HG03469 (cell line): Measurements from ENCODE around the gene TXNDC12.
"Not testable (repeated sequence)": the region's sequence is repeated elsewhere in the genome, so short reads cannot be mapped to it uniquely, and the experiment has no call there.

Source experiments
- ATAC-seq: cut with Tn5 transposase; IDR thresholded peaks from one replicate; pipeline ENCODE4 v1.9.1; 2021; ENCODE audit warnings: mild to moderate bottlenecking, moderate library complexity, moderate number of reproducible peaks; ENCODE audit not compliant: unreplicated experiment

TXNDC12 gene

GRCh38 chr1:52055066-52055865 lies at the start of gene TXNDC12:
Gene TXNDC12, minus strand, starts transcription at chr1:52055191. Its CDS starts 95 bp downstream, at chr1:52055096.
- peak; percentile 31 for ATAC-seq

- no peak for ATAC-seq
Observed at GRCh38 chr1:52102336-52103013, 47.5 kb upstream of the TXNDC12 start.

GRCh38 chr1:52098139-52098871 lies 43.3 kb upstream of the TXNDC12 start:
- no peak for ATAC-seq

- no peak for ATAC-seq
Observed at GRCh38 chr1:52096216-52096615, 41.2 kb upstream of the TXNDC12 start.

- ATAC-seq, result not testable (repeated sequence)
Observed at GRCh38 chr1:52094300-52094699, 39.3 kb upstream of the TXNDC12 start.

- not testable (repeated sequence) for ATAC-seq
Observed at GRCh38 chr1:52087892-52088291, 32.9 kb upstream of the TXNDC12 start.

- no peak for ATAC-seq
Observed at GRCh38 chr1:52080014-52080415, 25.0 kb upstream of the TXNDC12 start.

- not testable (repeated sequence) for ATAC-seq
Observed at GRCh38 chr1:52077277-52077676, 22.3 kb upstream of the TXNDC12 start.

- no peak for ATAC-seq
Observed at GRCh38 chr1:52072291-52072690, 17.3 kb upstream of the TXNDC12 start.

GRCh38 chr1:52070704-52071103 lies 15.7 kb upstream of the TXNDC12 start:
- ATAC-seq, result no peak

GRCh38 chr1:52063192-52063591 lies 8.2 kb upstream of the TXNDC12 start:
- no peak for ATAC-seq

GRCh38 chr1:52060822-52061221 lies 5.8 kb upstream of the TXNDC12 start:
- ATAC-seq, result no peak

- ATAC-seq, result no peak
Observed at GRCh38 chr1:52059888-52060287, 4.9 kb upstream of the TXNDC12 start.

GRCh38 chr1:52059321-52059720 lies 4.3 kb upstream of the TXNDC12 start:
- no peak for ATAC-seq

- no peak for ATAC-seq
Observed at GRCh38 chr1:52057876-52058415, 3.0 kb upstream of the TXNDC12 start.

GRCh38 chr1:52057255-52057654 lies 2.3 kb upstream of the TXNDC12 start:
- ATAC-seq, result no peak

GRCh38 chr1:52056937-52057231 lies 1.9 kb upstream of the TXNDC12 start:
- ATAC-seq, result peak; percentile 34

GRCh38 chr1:52056163-52056936 lies 1.4 kb upstream of the TXNDC12 start, which contains the start of gene BTF3L4:
Gene BTF3L4, plus strand, starts transcription at chr1:52056295. Its CDS starts 3,553 bp downstream, at chr1:52059848.
- ATAC-seq, result peak; percentile 59

GRCh38 chr1:52055866-52056162 lies 823 bp upstream of the TXNDC12 start:
- ATAC-seq, result no peak

GRCh38 chr1:52054496-52055065 lies 410 bp downstream of the TXNDC12 start:
- ATAC-seq, result no peak
